ENCODE data around the gene TESK1.
A peak's percentile ranks its signal among the peaks of the same experiment; 100 is the strongest.

TESK1 gene

GRCh38 chr9:35649431-35650340 is 44.6 kb downstream of the TESK1 start:
- peaks cover 23% of the 10 kb centered on the region for H3K4me1 Mint-ChIP-seq
- H3K9me3 Mint-ChIP-seq = no peaks in the 10 kb centered on the region
- no peak overlapping the region for H3K4me3 Mint-ChIP-seq
- TF ChIP-seq, protein P1, sequence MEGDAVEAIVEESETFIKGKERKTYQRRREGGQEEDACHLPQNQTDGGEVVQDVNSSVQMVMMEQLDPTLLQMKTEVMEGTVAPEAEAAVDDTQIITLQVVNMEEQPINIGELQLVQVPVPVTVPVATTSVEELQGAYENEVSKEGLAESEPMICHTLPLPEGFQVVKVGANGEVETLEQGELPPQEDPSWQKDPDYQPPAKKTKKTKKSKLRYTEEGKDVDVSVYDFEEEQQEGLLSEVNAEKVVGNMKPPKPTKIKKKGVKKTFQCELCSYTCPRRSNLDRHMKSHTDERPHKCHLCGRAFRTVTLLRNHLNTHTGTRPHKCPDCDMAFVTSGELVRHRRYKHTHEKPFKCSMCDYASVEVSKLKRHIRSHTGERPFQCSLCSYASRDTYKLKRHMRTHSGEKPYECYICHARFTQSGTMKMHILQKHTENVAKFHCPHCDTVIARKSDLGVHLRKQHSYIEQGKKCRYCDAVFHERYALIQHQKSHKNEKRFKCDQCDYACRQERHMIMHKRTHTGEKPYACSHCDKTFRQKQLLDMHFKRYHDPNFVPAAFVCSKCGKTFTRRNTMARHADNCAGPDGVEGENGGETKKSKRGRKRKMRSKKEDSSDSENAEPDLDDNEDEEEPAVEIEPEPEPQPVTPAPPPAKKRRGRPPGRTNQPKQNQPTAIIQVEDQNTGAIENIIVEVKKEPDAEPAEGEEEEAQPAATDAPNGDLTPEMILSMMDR (IDR thresholded peaks at IDR 0.05; ENCODE audit: unreplicated experiment in 3 of 3) = no peak
- H3K27me3 Mint-ChIP-seq (ENCODE audit: low read depth) = peaks cover 3% of the 10 kb centered on the region
- H3K36me3 Mint-ChIP-seq (ENCODE audit: low read depth) = no peaks in the 10 kb centered on the region
- H3K27ac Mint-ChIP-seq = peak overlapping the region in 2 of 3 experiments; percentile 49 to 59

GRCh38 chr9:35650341-35651158 is 45.5 kb downstream of the TESK1 start, which contains the start of gene SIT1:
Gene SIT1 (minus strand): TSS chr9:35650931. CDS start chr9:35650853, 78 bp downstream.
- Mint-ChIP-seq H3K9me3 (no peaks in the 10 kb centered on the region), H3K4me3 (no peak within 1 kb of the TSS), H3K4me1 (peaks cover 23% of the 10 kb centered on the region), H3K27ac (peak within 1 kb of the TSS in 2 of 3 experiments; percentile 26 to 49), H3K36me3 (ENCODE audit: low read depth) (no peaks in the 10 kb centered on the region), H3K27me3 (ENCODE audit: low read depth) (peaks cover 3% of the 10 kb centered on the region)
- TF ChIP-seq, protein P1 (IDR thresholded peaks at IDR 0.05; ENCODE audit: unreplicated experiment in 3 of 3) = no peak

- no peaks in the 10 kb centered on the region for H3K9me3 Mint-ChIP-seq
- TF ChIP-seq, protein P1 (IDR thresholded peaks at IDR 0.05; ENCODE audit: unreplicated experiment in 3 of 3) = no peak
- no peaks in the 10 kb centered on the region for H3K36me3 Mint-ChIP-seq (ENCODE audit: low read depth)
- no peak overlapping the region for H3K4me3 Mint-ChIP-seq
- peaks cover 3% of the 10 kb centered on the region for H3K27me3 Mint-ChIP-seq (ENCODE audit: low read depth)
- peaks cover 26% of the 10 kb centered on the region for H3K4me1 Mint-ChIP-seq
- H3K27ac Mint-ChIP-seq = no peak overlapping the region
These were observed 47.1 kb downstream of the TESK1 start for GRCh38 chr9:35651956-35652828.

GRCh38 chr9:35652829-35653209 is 47.8 kb downstream of the TESK1 start:
- H3K27me3 Mint-ChIP-seq (ENCODE audit: low read depth) = peaks cover 5% of the 10 kb centered on the region
- peaks cover 21% of the 10 kb centered on the region for H3K4me1 Mint-ChIP-seq
- H3K9me3 Mint-ChIP-seq = no peaks in the 10 kb centered on the region
- no peaks in the 10 kb centered on the region for H3K36me3 Mint-ChIP-seq (ENCODE audit: low read depth)
- H3K4me3 Mint-ChIP-seq = no peak overlapping the region
- no peak overlapping the region for H3K27ac Mint-ChIP-seq
- TF ChIP-seq, protein P1 (IDR thresholded peaks at IDR 0.05; ENCODE audit: unreplicated experiment in 3 of 3) = no peak

- Mint-ChIP-seq H3K27me3 (ENCODE audit: low read depth) (peaks cover 8% of the 10 kb centered on the region), H3K36me3 (ENCODE audit: low read depth) (no peaks in the 10 kb centered on the region), H3K27ac (no peak overlapping the region), H3K4me1 (peaks cover 13% of the 10 kb centered on the region), H3K9me3 (no peaks in the 10 kb centered on the region), H3K4me3 (no peak overlapping the region)
- TF ChIP-seq, protein P1 (IDR thresholded peaks at IDR 0.05; ENCODE audit: unreplicated experiment in 3 of 3) = no peak
These were observed 48.5 kb downstream of the TESK1 start for GRCh38 chr9:35653611-35654010.

All from nephron (organoid).